ENCODE results near the gene PLCH2.

DNA sequence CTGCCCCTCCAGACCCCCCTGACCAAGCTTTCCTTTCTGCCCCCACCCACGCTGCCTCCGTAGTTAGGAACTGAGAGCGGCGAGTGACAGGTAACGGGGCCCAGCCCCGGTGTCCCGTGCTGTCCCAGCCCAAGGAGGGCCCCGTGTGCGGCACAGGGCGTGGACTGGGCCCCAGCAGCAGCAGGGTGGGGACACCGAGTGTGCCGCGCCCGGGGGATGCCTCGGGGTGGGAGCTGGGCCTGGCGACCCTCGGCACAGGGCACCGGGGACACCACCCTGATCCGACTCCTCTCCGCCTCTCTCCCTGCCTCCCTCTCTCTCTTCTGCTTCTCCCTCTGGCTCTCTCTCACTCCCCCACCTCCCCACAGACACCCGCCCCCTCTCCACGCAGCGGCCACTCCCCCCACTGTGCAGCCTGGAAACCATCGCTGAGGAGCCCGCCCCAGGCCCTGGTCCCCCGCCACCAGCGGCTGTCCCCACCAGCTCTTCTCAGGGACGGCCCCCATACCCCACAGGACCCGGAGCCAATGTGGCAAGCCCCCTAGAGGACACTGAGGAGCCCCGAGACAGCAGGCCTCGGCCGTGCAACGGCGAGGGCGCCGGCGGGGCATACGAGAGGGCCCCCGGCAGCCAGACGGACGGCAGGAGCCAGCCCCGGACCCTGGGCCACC, 27.6 kb downstream of the PLCH2 start:
- TF ChIP-seq POLR2A (IDR thresholded peaks at IDR 0.05; ENCODE audit: low read depth, low read length) (no peak), POLR2AphosphoS5 (IDR thresholded peaks at IDR 0.05; ENCODE audit: low read depth, low read length) (no peak), TAF1 (IDR thresholded peaks at IDR 0.05; ENCODE audit: borderline replicate concordance, low read depth, low read length) (no peak)

Data from GM12892 (cell line).